Transverse colon (tissue), 4 donors: Measurements from ENCODE around the gene PLOD2. TPM values are rescaled to one million over a fixed set of nuclear protein-coding genes. Genes with fewer than 3 reads are reported as not detected.

ENCODE experiments used
- DNase-seq: peaks from one replicate; pipeline ENCODE4 v3.0.0-alpha.2; 2019
- H3K27ac ChIP-seq, 4 donors: fragments of 200-600 bp; sonication (generic); 2 replicates each; pipeline ENCODE4 v1.5.1; 2016 to 2018; ENCODE audit warnings: inconsistent platforms in 4 of 4
- H3K27me3 ChIP-seq: fragments of 200-600 bp; sonication (generic); 2 replicates; pipeline ENCODE4 v1.5.1; 2017; ENCODE audit warnings: inconsistent platforms
- H3K36me3 ChIP-seq, 4 donors: fragments of 200-600 bp; sonication (generic); 2 replicates each; pipeline ENCODE4 v1.5.1; 2017 to 2019; ENCODE audit warnings: inconsistent platforms in 4 of 4
- H3K4me1 ChIP-seq, 4 donors: fragments of 200-600 bp; sonication (generic); 2 replicates each; pipeline ENCODE4 v1.5.1; 2017 to 2020; ENCODE audit warnings: inconsistent platforms in 4 of 4
- H3K4me3 ChIP-seq, 4 donors: fragments of 200-600 bp; sonication (generic); 1 replicate in 1 of 4; 2 replicates in 3 of 4; pipeline versions ENCODE4 v1.5.1 to v1.6.1; 2017 to 2019; ENCODE audit warnings: inconsistent platforms in 4 of 4
- H3K9me3 ChIP-seq, 2 donors: fragments of 200-600 bp; sonication (generic); 2 replicates each; pipeline ENCODE4 v1.5.1; 2017 to 2019; ENCODE audit warnings: inconsistent platforms in 2 of 2
- CTCF ChIP-seq, 5 experiments: fragments of 200-600 bp in 3 of 5; fragments of 450-650 bp in 2 of 5; sonication (generic) in 3 of 5; IDR thresholded peaks; 1 replicate in 2 of 5; 2 replicates in 3 of 5; pipeline ENCODE4 v1.5.1; 2016 to 2017; ENCODE audit warnings: antibody characterized with exemption in 5 of 5, inconsistent platforms in 3 of 5, mild to moderate bottlenecking in 2 of 5, moderate library complexity in 1 of 5
- EP300 ChIP-seq: sonication (generic); formaldehyde crosslinking; IDR thresholded peaks from one replicate; pipeline ENCODE4 v1.6.1; 2017; ENCODE audit warnings: antibody characterized with exemption, low read depth
- POLR2A ChIP-seq: fragments of 450-650 bp; IDR thresholded peaks from one replicate; pipeline ENCODE4 v1.6.1; 2016; ENCODE audit warnings: antibody characterized with exemption, mild to moderate bottlenecking, moderate library complexity
- POLR2AphosphoS5 ChIP-seq, 3 donors: sonication (generic); formaldehyde crosslinking; IDR thresholded peaks; one replicate each; pipeline ENCODE4 v1.6.1; 2016; ENCODE audit warnings: antibody characterized with exemption in 3 of 3
- WGBS, 2 donors: methylation state at CpG; one replicate each; pipeline ENCODE4 v1.1.5; 2018; ENCODE audit warnings: low coverage in 1 of 2; 5-methylcytosine and 5-hydroxymethylcytosine counted together
- in situ Hi-C, 4 donors: fragments of 200-750 bp; cut with MboI; loops; one replicate each; pipeline versions ENCODE4 v1.15.0 to v1.15.1; 2017; ENCODE audit warnings: low sequenced_read_pairs in 3 of 4, low pct_ligation_motif_present in 1 of 4, low pct_unique_long_range_greater_than_20kb in 1 of 4
- intact Hi-C: fragments of 100-400 bp; cut with DNase I; formaldehyde crosslinking; loops from one replicate; pipeline ENCODE4 v1.15.1; 2023; ENCODE audit warnings: low total_unique reads
- total RNA-seq, 4 donors: library from RNA; depleted of rRNA; stranded (reverse); fragments of >200 nt; gene quantifications; one replicate each; pipeline ENCODE4 v1.1.0, GENCODE V29; 2016

Gene PLOD2
- total RNA-seq, 4 donors from 2014 or later = 18.9 to 178 (median 92.0) TPM

GRCh38 chr3:146047485-146047884 lies 113.5 kb downstream of the PLOD2 start:
- in situ Hi-C loops (no loop called here), intact Hi-C loops (no loop called here)
- H3K27ac ChIP-seq = no peak overlapping the region
- no peaks in the 10 kb centered on the region for H3K36me3 ChIP-seq
- no peak overlapping the region for H3K4me3 ChIP-seq
- 82 to 91% methylated on average over 1 of the region's 1 CpG for WGBS, 2 donors
- no peak for TF ChIP-seq CTCF (IDR thresholded peaks at IDR 0.05)
- TF ChIP-seq POLR2A = no peak
- TF ChIP-seq POLR2AphosphoS5 (IDR thresholded peaks at IDR 0.05) = no peak
- TF ChIP-seq EP300 = no peak
- no peak for DNase-seq
- H3K9me3 ChIP-seq = no peaks in the 10 kb centered on the region
- no peaks in the 10 kb centered on the region for H3K4me1 ChIP-seq
- no peaks in the 10 kb centered on the region for H3K27me3 ChIP-seq

DNA sequence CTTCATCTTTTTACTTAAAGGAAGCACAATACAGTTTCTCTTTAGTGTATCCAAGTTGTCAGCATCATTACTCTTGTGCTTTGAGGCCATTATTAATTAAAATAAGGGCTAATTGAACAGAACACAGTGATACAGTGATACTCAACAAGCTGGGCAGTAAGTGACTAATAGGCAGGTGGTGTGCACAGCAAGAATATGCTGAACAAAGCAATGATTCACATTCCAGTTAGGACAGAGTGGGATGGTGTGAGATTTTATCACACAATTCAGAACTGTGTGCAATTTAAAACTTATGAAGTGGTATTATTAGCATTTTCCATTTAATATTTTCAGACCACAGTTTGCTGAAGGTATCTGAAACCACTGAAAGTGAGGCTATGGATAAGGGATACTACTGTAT lies 116.9 kb downstream of the PLOD2 start:
- TF ChIP-seq EP300 (no peak), CTCF (IDR thresholded peaks at IDR 0.05) (no peak), POLR2AphosphoS5 (IDR thresholded peaks at IDR 0.05) (no peak), POLR2A (no peak)
- Histone ChIP-seq H3K4me3 (no peak overlapping the region), H3K4me1 (no peaks in the 10 kb centered on the region), H3K27ac (no peak overlapping the region), H3K36me3 (no peaks in the 10 kb centered on the region), H3K27me3 (no peaks in the 10 kb centered on the region), H3K9me3 (no peaks in the 10 kb centered on the region)
- intact Hi-C loops (no loop called here), in situ Hi-C loops (no loop called here)
- DNase-seq = no peak

- no peak for DNase-seq
- Histone ChIP-seq H3K4me3 (no peak overlapping the region), H3K9me3 (no peaks in the 10 kb centered on the region), H3K27me3 (no peaks in the 10 kb centered on the region), H3K4me1 (no peaks in the 10 kb centered on the region), H3K27ac (no peak overlapping the region), H3K36me3 (no peaks in the 10 kb centered on the region)
- TF ChIP-seq EP300 (no peak), POLR2AphosphoS5 (IDR thresholded peaks at IDR 0.05) (no peak), CTCF (IDR thresholded peaks at IDR 0.05) (no peak), POLR2A (no peak)
- intact Hi-C loops = no loop called here
- in situ Hi-C loops = no loop called here
Observed at GRCh38 chr3:146040630-146041029, 120.4 kb downstream of the PLOD2 start.

GRCh38 chr3:146037697-146038096 lies 123.3 kb downstream of the PLOD2 start:
- in situ Hi-C loops = no loop called here
- no peak overlapping the region for H3K4me3 ChIP-seq
- WGBS, 2 donors = 85 to 93% methylated on average over 3 to 5 of the region's 5 CpGs
- H3K27me3 ChIP-seq = no peaks in the 10 kb centered on the region
- DNase-seq = no peak
- H3K36me3 ChIP-seq = no peaks in the 10 kb centered on the region
- H3K4me1 ChIP-seq = no peaks in the 10 kb centered on the region
- TF ChIP-seq CTCF (IDR thresholded peaks at IDR 0.05) (no peak), POLR2A (no peak), POLR2AphosphoS5 (IDR thresholded peaks at IDR 0.05) (no peak), EP300 (no peak)
- no peak overlapping the region for H3K27ac ChIP-seq
- H3K9me3 ChIP-seq = no peaks in the 10 kb centered on the region
- intact Hi-C loops = no loop called here
